Endothelial cell of coronary artery (primary cell): ENCODE results near the gene RIMKLA. TPM values are rescaled to one million over a fixed set of nuclear protein-coding genes. Genes with fewer than 3 reads are reported as not detected.

Source experiments
- total RNA-seq: library from RNA; depleted of rRNA; stranded (reverse); fragments of >200 nt; gene quantifications from 2 replicates; pipeline ENCODE4 v1.2.3, GENCODE V29; 2014

The RIMKLA gene
- under 0.01 TPM in 2 replicates for total RNA-seq

GRCh38 chr1:42380586-42381279 is at the start of gene RIMKLA:
Gene RIMKLA (plus strand): TSS chr1:42380792. CDS start chr1:42380935, 143 bp downstream.

GRCh38 chr1:42335050-42335808 is 45.4 kb upstream of the RIMKLA start, which contains the start of gene FOXJ3:
Gene FOXJ3 (minus strand): TSS chr1:42335235. CDS start chr1:42311093, 24,142 bp downstream.

GRCh38 chr1:42456010-42456753 is 75.6 kb downstream of the RIMKLA start, which contains the start of the genes PPCS and ZMYND12:
Gene PPCS (plus strand): TSS chr1:42456543. CDS start chr1:42456566, 23 bp downstream.
Gene ZMYND12 (minus strand): TSS chr1:42456022. CDS start chr1:42455997, 25 bp downstream.

GRCh38 chr1:42462828-42463763 is 82.5 kb downstream of the RIMKLA start, which contains the start of gene CCDC30:
Gene CCDC30 (plus strand): TSS chr1:42463286. CDS start chr1:42480552, 17,266 bp downstream.

Other genes starting within 250 kb of the RIMKLA start
- not detected in 2 replicates for gene GUCA2B, start 227.4 kb upstream of the RIMKLA start, total RNA-seq
- not detected in 2 replicates for gene GUCA2A, start 216.0 kb upstream of the RIMKLA start, total RNA-seq
- 15.1 and 21.5 TPM in 2 replicates for gene FOXJ3, start 45.6 kb upstream of the RIMKLA start, total RNA-seq
- gene ZMYND12, start 75.2 kb downstream of the RIMKLA start, total RNA-seq: 0.27 and 0.28 TPM in 2 replicates
- gene PPCS, start 75.8 kb downstream of the RIMKLA start, total RNA-seq: 19.3 and 23.9 TPM in 2 replicates
- gene CCDC30, start 82.5 kb downstream of the RIMKLA start, total RNA-seq: 0.27 and 0.85 TPM in 2 replicates